IMR-90 (cell line): ENCODE measurements around the gene KIF12. TPM values are rescaled to one million over a fixed set of nuclear protein-coding genes. Genes with fewer than 3 reads are reported as not detected.

Experiments used
- ATAC-seq: fragments of 200-7000 bp; cut with Tn5 transposase; 2 replicates; pipeline ENCODE4 v1.9.1; 2020; ENCODE audit warnings: low read depth, mild to moderate bottlenecking, moderate library complexity
- BruUV-seq: library from RNA; stranded (reverse); fragments of 400-500 nt; replicated peaks from 2 replicates; lab custom pipeline; 2021; lab: Mats Ljungman, UMichigan
- CTCF ChIA-PET: fragments of 300-600 bp; formaldehyde crosslinking; extraction: SDS; loops from one replicate; lab custom pipeline; 2021; ENCODE audit warnings: antibody characterized with exemption; lab: Yijun Ruan, JAX
- POLR2A ChIA-PET: fragments of 300-600 bp; sonication (Branson Sonifier 250); formaldehyde crosslinking; loops from one replicate; lab custom pipeline; 2022; ENCODE audit warnings: antibody characterized with exemption; ENCODE audit not compliant: unreplicated experiment; lab: Charles Lee
- DNase-seq: peaks from one replicate; pipeline ENCODE4 v3.0.0; 2013
- H2AFZ ChIP-seq: replicated peaks from 2 replicates; pipeline ENCODE3; 2013; ENCODE audit warnings: low read length, mild to moderate bottlenecking; ENCODE audit not compliant: poor library complexity
- H2AK5ac ChIP-seq: 2 replicates; pipeline ENCODE4 v1.6.1; 2013; ENCODE audit warnings: low read depth, low read length, inconsistent platforms
- H2AK9ac ChIP-seq: replicated peaks from 2 replicates; pipeline ENCODE3; 2013; ENCODE audit warnings: mild to moderate bottlenecking, low read depth, low read length, moderate library complexity; ENCODE audit not compliant: poor library complexity
- H2BK120ac ChIP-seq: 2 replicates; pipeline ENCODE4 v1.6.1; 2013; ENCODE audit warnings: low read depth, low read length, inconsistent platforms
- H2BK15ac ChIP-seq: 3 replicates; pipeline ENCODE4 v1.6.1; 2013; ENCODE audit warnings: low read depth, low read length, inconsistent platforms
- H2BK20ac ChIP-seq: 2 replicates; pipeline ENCODE4 v1.6.1; 2013; ENCODE audit warnings: low read depth, mild to moderate bottlenecking, inconsistent platforms, low read length, moderate library complexity
- H2BK5ac ChIP-seq: 2 replicates; pipeline ENCODE4 v1.6.1; 2013; ENCODE audit warnings: mild to moderate bottlenecking, low read depth, low read length, inconsistent platforms; ENCODE audit not compliant: poor library complexity, severe bottlenecking
- H3K14ac ChIP-seq: replicated peaks from 2 replicates; pipeline ENCODE4 v1.6.1; 2013; ENCODE audit warnings: low read depth, low read length, inconsistent platforms
- H3K18ac ChIP-seq: 2 replicates; pipeline ENCODE4 v1.6.1; 2013; ENCODE audit warnings: low read depth, low read length, control low read depth
- H3K23ac ChIP-seq: 2 replicates; pipeline ENCODE4 v1.6.1; 2013; ENCODE audit warnings: low read depth, low read length, inconsistent platforms
- H3K27ac ChIP-seq: 2 replicates; pipeline ENCODE4 v1.5.1; 2013; ENCODE audit warnings: mild to moderate bottlenecking, control low read depth, low read length; ENCODE audit not compliant: insufficient read depth
- H3K27me3 ChIP-seq: 2 replicates; pipeline ENCODE4 v1.6.1; 2013; ENCODE audit warnings: low read length; ENCODE audit not compliant: control insufficient read depth, insufficient read depth
- H3K36me3 ChIP-seq: 2 replicates; pipeline ENCODE4 v1.6.1; 2013; ENCODE audit warnings: low read length, mixed read lengths; ENCODE audit not compliant: control insufficient read depth, insufficient read depth
- H3K4ac ChIP-seq: 2 replicates; pipeline ENCODE4 v1.6.1; 2013; ENCODE audit warnings: low read depth, low read length, inconsistent platforms
- H3K4me1 ChIP-seq: 2 replicates; pipeline ENCODE4 v1.6.1; 2013; ENCODE audit warnings: low read length, mixed read lengths; ENCODE audit not compliant: control insufficient read depth, insufficient read depth
- H3K4me2 ChIP-seq: 2 replicates; pipeline ENCODE4 v1.6.1; 2013; ENCODE audit warnings: low read depth, mild to moderate bottlenecking, control low read depth, low read length, moderate library complexity
- H3K4me3 ChIP-seq: 2 replicates; pipeline ENCODE4 v1.5.1; 2013; ENCODE audit warnings: low read depth, mild to moderate bottlenecking, control low read depth, low read length, moderate library complexity; ENCODE audit not compliant: insufficient read depth
- H3K56ac ChIP-seq: 2 replicates; pipeline ENCODE4 v1.6.1; 2013; ENCODE audit warnings: low read length, inconsistent platforms; ENCODE audit not compliant: insufficient read depth; ENCODE audit errors: extremely low read depth
- H3K79me1 ChIP-seq, 2 experiments: 2 replicates each; pipeline ENCODE4 v1.6.1; 2013; ENCODE audit warnings: low read length in 2 of 2, inconsistent platforms in 1 of 2, low read depth in 1 of 2
- H3K9ac ChIP-seq: 2 replicates; pipeline ENCODE4 v1.6.1; 2013; ENCODE audit warnings: low read depth, low read length, control low read depth
- H3K9me1 ChIP-seq: 2 replicates; pipeline ENCODE4 v1.6.1; 2013; ENCODE audit warnings: low read length, inconsistent platforms; ENCODE audit not compliant: insufficient read depth
- H3K9me3 ChIP-seq: 2 replicates; pipeline ENCODE4 v1.6.1; 2013; ENCODE audit warnings: low read length; ENCODE audit not compliant: control insufficient read depth, insufficient read depth
- H4K20me1 ChIP-seq: 2 replicates; pipeline ENCODE4 v1.6.1; 2013; ENCODE audit warnings: low read length, inconsistent platforms; ENCODE audit not compliant: insufficient read depth
- H4K5ac ChIP-seq: 2 replicates; pipeline ENCODE4 v1.6.1; 2013; ENCODE audit warnings: mild to moderate bottlenecking, low read depth, low read length, control low read depth
- H4K8ac ChIP-seq, 2 experiments: 2 replicates each; pipeline ENCODE4 v1.6.1; 2013; ENCODE audit warnings: low read depth in 2 of 2, low read length in 2 of 2, control low read depth in 1 of 2, inconsistent platforms in 1 of 2
- H4K91ac ChIP-seq: 2 replicates; pipeline ENCODE4 v1.6.1; 2013; ENCODE audit warnings: low read depth, low read length, inconsistent platforms; ENCODE audit not compliant: insufficient read depth
- BHLHE40 ChIP-seq: fragments of 150-350 bp; IDR thresholded peaks from 2 replicates; pipeline ENCODE4 v1.6.1; 2016; ENCODE audit warnings: mild to moderate bottlenecking, low read depth, low read length
- NFE2L2 ChIP-seq: fragments of 150-350 bp; IDR thresholded peaks from 2 replicates; pipeline ENCODE4 v1.6.1; 2016; ENCODE audit warnings: low read depth, mild to moderate bottlenecking, low read length
- RFX5 ChIP-seq: IDR thresholded peaks from 2 replicates; pipeline ENCODE4 v1.8.0; 2012; ENCODE audit warnings: low read depth, mild to moderate bottlenecking, low read length, moderate library complexity
- USF2 ChIP-seq: fragments of 150-350 bp; IDR thresholded peaks from 2 replicates; pipeline ENCODE4 v1.6.1; 2017; ENCODE audit warnings: mild to moderate bottlenecking, antibody characterized with exemption, low read length, low read depth
- WGBS, 2 experiments: methylation state at CpG; one replicate each; pipeline versions ENCODE4 v1.1.5 to v1.1.7; 2013; ENCODE audit warnings: missing lambda C conversion rate in 2 of 2; ENCODE audit not compliant: insufficient read length in 1 of 2; ENCODE audit errors: extremely low coverage in 2 of 2; 5-methylcytosine and 5-hydroxymethylcytosine counted together
- dilution Hi-C: fragments of 300-500 bp; cut with HindIII; formaldehyde crosslinking; loops from one replicate; pipeline ENCODE4 v1.14.3; 2018; ENCODE audit warnings: low sequenced_read_pairs; ENCODE audit not compliant: unreplicated experiment
- in situ Hi-C: fragments of 300-500 bp; cut with MboI; formaldehyde crosslinking; loops from 3 replicates; pipeline ENCODE4 v1.14.3; 2019; ENCODE audit warnings: low sequenced_read_pairs, inconsistent platforms, mixed read lengths
- intact Hi-C: fragments of 100-400 bp; cut with micrococcal nuclease; formaldehyde crosslinking; loops from 2 replicates; pipeline ENCODE4 v1.10.0; 2022
- polyA plus RNA-seq, 3 experiments: library from polyadenylated mRNA; depleted of rRNA; stranded (reverse); fragments of >200 nt; gene quantifications; 2 replicates each; pipeline ENCODE4 v1.2.3, GENCODE V29; 2012; ENCODE audit warnings: low replicate concordance in 1 of 3
- total RNA-seq: library from RNA; depleted of rRNA; stranded (reverse); fragments of >200 nt; gene quantifications from 2 replicates; pipeline ENCODE4 v1.2.3, GENCODE V29; 2012

KIF12 gene
- total and polyA plus RNA-seq, 2 of the 4 experiments (the other 2 are of a cell fraction): not detected

DNA sequence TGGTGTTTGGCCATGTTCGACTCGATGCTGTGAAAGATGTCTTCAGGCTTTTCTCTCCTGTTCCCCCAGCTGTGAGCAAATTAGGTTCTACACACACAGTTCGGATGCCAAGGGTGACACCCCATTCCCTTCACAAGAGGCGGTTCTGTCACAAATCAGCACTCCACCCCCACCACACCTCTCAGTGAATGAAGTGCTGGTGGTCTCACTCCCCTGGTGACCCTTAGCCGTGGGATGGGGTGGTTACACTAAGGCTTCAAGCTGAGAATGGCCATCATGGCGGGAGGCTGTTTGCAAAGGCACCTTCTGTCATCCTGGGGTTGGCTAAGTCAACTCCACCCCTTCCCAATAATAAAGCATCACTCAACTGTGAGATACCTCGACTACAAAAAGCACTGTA, 47.4 kb downstream of the KIF12 start:
- Histone ChIP-seq H2BK120ac (no peak overlapping the region), H3K9ac (no peak overlapping the region), H3K79me1 (peaks cover 0 to 13% of the 10 kb centered on the region in 2 experiments; a peak in 2 of 4 replicates), H3K4ac (no peak overlapping the region), H3K56ac (no peak overlapping the region), H3K4me1 (no peaks in the 10 kb centered on the region), H4K5ac (no peak overlapping the region), H4K8ac (no peak overlapping the region), H2BK20ac (no peak overlapping the region), H3K14ac (no peak overlapping the region), H3K36me3 (peaks cover 47% of the 10 kb centered on the region), H4K91ac (no peak overlapping the region), H3K27ac (no peak overlapping the region), H3K9me1 (peaks cover 12% of the 10 kb centered on the region), H3K23ac (no peak overlapping the region), H2AFZ (no peak overlapping the region), H2AK5ac (no peak overlapping the region), H3K4me2 (no peak overlapping the region), H3K4me3 (no peak overlapping the region), H3K9me3 (no peaks in the 10 kb centered on the region), H4K20me1 (peaks cover 2% of the 10 kb centered on the region; the same call in 1 of the 2 replicates), H3K27me3 (no peaks in the 10 kb centered on the region), H3K18ac (no peak overlapping the region), H2BK15ac (no peak overlapping the region), H2BK5ac (no peak overlapping the region), H2AK9ac (no peak overlapping the region)
- CTCF ChIA-PET: no interaction called here
- BruUV-seq: no TSS peak
- POLR2A ChIA-PET: no interaction called here
- dilution Hi-C loops (no loop called here), in situ Hi-C loops (no loop called here), intact Hi-C loops (no loop called here)
- no peak for ATAC-seq
- no peak for DNase-seq
- no CpG with 5 or more reads among the region's 7 CpGs for WGBS, 2 experiments
- no peak for TF ChIP-seq RFX5
- no peak for TF ChIP-seq USF2
- TF ChIP-seq BHLHE40: no peak
- no peak for TF ChIP-seq NFE2L2
